WTC11 (cell line): ENCODE data around the gene SWT1. TPM values are rescaled to one million over a fixed set of nuclear protein-coding genes. Genes with fewer than 3 reads are reported as not detected.

Experiments
- ATAC-seq: fragments of 200-7000 bp; cut with Tn5 transposase; 2 replicates; pipeline ENCODE4 v1.10.0; 2021; ENCODE audit warnings: mild to moderate bottlenecking, moderate library complexity
- CTCF ChIA-PET: fragments of 300-600 bp; sonication (Branson Sonifier 250); formaldehyde crosslinking; loops from one replicate; lab custom pipeline; 2021; ENCODE audit warnings: antibody characterized with exemption; lab: Charles Lee
- POLR2A ChIA-PET: fragments of 350-600 bp; sonication (Branson Sonifier 250); formaldehyde crosslinking; loops from one replicate; lab custom pipeline; 2021; ENCODE audit warnings: antibody characterized with exemption; lab: Charles Lee
- DNase-seq: peaks from one replicate; pipeline ENCODE4 v3.0.0; 2021; ENCODE audit warnings: low spot score
- H3K27ac Mint-ChIP-seq: 2 replicates; pipeline ENCODE4 v1.8.0; 2021; ENCODE audit warnings: mixed read lengths
- H3K27me3 Mint-ChIP-seq: 2 replicates; pipeline ENCODE4 v1.8.0; 2021; ENCODE audit warnings: low read depth, mild to moderate bottlenecking, moderate library complexity, mixed read lengths
- H3K36me3 Mint-ChIP-seq: 2 replicates; pipeline ENCODE4 v1.8.0; 2021; ENCODE audit warnings: mixed read lengths
- H3K4me1 Mint-ChIP-seq: 2 replicates; pipeline ENCODE4 v1.8.0; 2022; ENCODE audit warnings: mixed read lengths
- H3K4me3 Mint-ChIP-seq: 2 replicates; pipeline ENCODE4 v1.8.0; 2021; ENCODE audit warnings: mild to moderate bottlenecking, moderate library complexity, mixed read lengths
- H3K9me3 Mint-ChIP-seq: 2 replicates; pipeline ENCODE4 v1.8.0; 2021; ENCODE audit warnings: mixed read lengths
- EMX1 ChIP-seq: fragments of 250-450 bp; sonication (Bioruptor Pico); IDR thresholded peaks from 2 replicates; pipeline ENCODE4 v1.8.0; 2021; ENCODE audit warnings: mild to moderate bottlenecking
- ESRRA ChIP-seq: sonication (generic); formaldehyde crosslinking; IDR thresholded peaks from 2 replicates; pipeline ENCODE4 v1.8.1; 2022; ENCODE audit warnings: mild to moderate bottlenecking, missing genetic modification reagents, borderline replicate concordance
- ETV6 ChIP-seq: sonication (generic); formaldehyde crosslinking; IDR thresholded peaks from 2 replicates; pipeline ENCODE4 v1.8.1; 2022; ENCODE audit warnings: mild to moderate bottlenecking, missing genetic modification reagents
- FOXK1 ChIP-seq: sonication (generic); formaldehyde crosslinking; IDR thresholded peaks from 2 replicates; pipeline ENCODE4 v1.8.0; 2022; ENCODE audit warnings: mild to moderate bottlenecking, moderate library complexity, missing genetic modification reagents
- GTF2I ChIP-seq: fragments of 250-450 bp; sonication (Bioruptor Pico); conservative IDR thresholded peaks from 2 replicates; pipeline ENCODE4 v1.4.0; 2021; ENCODE audit warnings: mild to moderate bottlenecking
- HMGA2 ChIP-seq: fragments of 250-450 bp; sonication (Bioruptor Pico); IDR thresholded peaks from 2 replicates; pipeline ENCODE4 v1.4.0; 2021; ENCODE audit warnings: mild to moderate bottlenecking, moderate library complexity
- JAZF1 ChIP-seq: fragments of 250-450 bp; sonication (Bioruptor Pico); IDR thresholded peaks from 2 replicates; pipeline ENCODE4 v1.9.0; 2021; ENCODE audit warnings: moderate library complexity, mild to moderate bottlenecking, inconsistent platforms
- JUN ChIP-seq: sonication (generic); formaldehyde crosslinking; IDR thresholded peaks from 2 replicates; pipeline ENCODE4 v1.8.0; 2023; ENCODE audit warnings: mild to moderate bottlenecking, missing genetic modification reagents
- SOX15 ChIP-seq: fragments of 250-450 bp; sonication (Bioruptor Pico); IDR thresholded peaks from 2 replicates; pipeline ENCODE4 v1.9.0; 2021; ENCODE audit warnings: mild to moderate bottlenecking
- TCF7 ChIP-seq: sonication (generic); formaldehyde crosslinking; IDR thresholded peaks from 2 replicates; pipeline ENCODE4 v1.8.0; 2022; ENCODE audit warnings: mild to moderate bottlenecking, low read depth, missing genetic modification reagents, moderate library complexity
- total RNA-seq: library from RNA; stranded (reverse); gene quantifications from 3 replicates; pipeline ENCODE4 v1.2.3, GENCODE V29; 2021
- TF ChIP-seq, protein P1 (sequence below): sonication (generic); formaldehyde crosslinking; IDR thresholded peaks from 2 replicates; pipeline ENCODE4 v1.8.0; 2023; ENCODE audit warnings: mild to moderate bottlenecking, missing genetic modification reagents
- TF ChIP-seq, protein P2 (sequence below): sonication (generic); formaldehyde crosslinking; IDR thresholded peaks from 2 replicates; pipeline ENCODE4 v1.8.0; 2022; ENCODE audit warnings: mild to moderate bottlenecking, missing genetic modification reagents
- TF ChIP-seq, protein P3 (sequence below): sonication (generic); formaldehyde crosslinking; IDR thresholded peaks from 2 replicates; pipeline ENCODE4 v1.8.1; 2022; ENCODE audit warnings: low read depth, mild to moderate bottlenecking, moderate library complexity, missing genetic modification reagents, borderline replicate concordance
- TF ChIP-seq, protein P4 (sequence below): sonication (generic); formaldehyde crosslinking; IDR thresholded peaks from 2 replicates; pipeline ENCODE4 v1.8.1; 2022; ENCODE audit warnings: low read depth, missing genetic modification reagents, borderline replicate concordance
- TF ChIP-seq, protein P5 (sequence below): fragments of 250-450 bp; sonication (Bioruptor Pico); conservative IDR thresholded peaks from 2 replicates; pipeline ENCODE4 v1.9.0; 2021; ENCODE audit warnings: mild to moderate bottlenecking
- TF ChIP-seq, protein P6 (sequence below): sonication (generic); formaldehyde crosslinking; IDR thresholded peaks from 2 replicates; pipeline ENCODE4 v1.8.0; 2022; ENCODE audit warnings: mild to moderate bottlenecking, missing genetic modification reagents
- TF ChIP-seq, protein P7 (sequence below): sonication (generic); formaldehyde crosslinking; IDR thresholded peaks from 2 replicates; pipeline ENCODE4 v1.8.1; 2023; ENCODE audit warnings: mild to moderate bottlenecking, missing genetic modification reagents

The SWT1 gene
- total RNA-seq, 1 experiment from 2014 or later, result 5.8 TPM

DNA sequence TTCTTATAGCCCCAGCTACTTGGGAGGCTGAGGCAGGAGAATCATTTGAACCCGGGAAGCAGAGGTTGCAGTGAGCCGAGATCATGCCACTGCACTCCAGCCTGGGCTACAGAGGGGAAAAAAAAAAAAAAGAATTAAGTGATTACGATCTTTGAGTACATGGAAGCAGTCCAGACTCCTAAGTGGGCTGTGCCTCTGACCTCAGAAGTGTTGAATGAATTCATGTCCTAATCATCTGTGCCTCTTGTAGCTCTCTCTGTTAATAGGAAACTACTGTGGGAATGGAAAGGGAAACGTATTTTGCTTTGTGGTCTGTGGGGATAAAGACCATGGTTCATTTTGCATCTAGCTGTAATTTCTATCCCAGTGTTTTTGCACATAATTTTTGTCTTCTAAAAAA, 168.4 kb downstream of the SWT1 start (continued):
- TF ChIP-seq, protein P1, sequence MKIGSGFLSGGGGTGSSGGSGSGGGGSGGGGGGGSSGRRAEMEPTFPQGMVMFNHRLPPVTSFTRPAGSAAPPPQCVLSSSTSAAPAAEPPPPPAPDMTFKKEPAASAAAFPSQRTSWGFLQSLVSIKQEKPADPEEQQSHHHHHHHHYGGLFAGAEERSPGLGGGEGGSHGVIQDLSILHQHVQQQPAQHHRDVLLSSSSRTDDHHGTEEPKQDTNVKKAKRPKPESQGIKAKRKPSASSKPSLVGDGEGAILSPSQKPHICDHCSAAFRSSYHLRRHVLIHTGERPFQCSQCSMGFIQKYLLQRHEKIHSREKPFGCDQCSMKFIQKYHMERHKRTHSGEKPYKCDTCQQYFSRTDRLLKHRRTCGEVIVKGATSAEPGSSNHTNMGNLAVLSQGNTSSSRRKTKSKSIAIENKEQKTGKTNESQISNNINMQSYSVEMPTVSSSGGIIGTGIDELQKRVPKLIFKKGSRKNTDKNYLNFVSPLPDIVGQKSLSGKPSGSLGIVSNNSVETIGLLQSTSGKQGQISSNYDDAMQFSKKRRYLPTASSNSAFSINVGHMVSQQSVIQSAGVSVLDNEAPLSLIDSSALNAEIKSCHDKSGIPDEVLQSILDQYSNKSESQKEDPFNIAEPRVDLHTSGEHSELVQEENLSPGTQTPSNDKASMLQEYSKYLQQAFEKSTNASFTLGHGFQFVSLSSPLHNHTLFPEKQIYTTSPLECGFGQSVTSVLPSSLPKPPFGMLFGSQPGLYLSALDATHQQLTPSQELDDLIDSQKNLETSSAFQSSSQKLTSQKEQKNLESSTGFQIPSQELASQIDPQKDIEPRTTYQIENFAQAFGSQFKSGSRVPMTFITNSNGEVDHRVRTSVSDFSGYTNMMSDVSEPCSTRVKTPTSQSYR (CRISPR knock-in tag), result no peak
- TF ChIP-seq JAZF1 (no peak), SOX15 (CRISPR knock-in tag) (no peak), ETV6 (CRISPR knock-in tag) (no peak)
- TF ChIP-seq, protein P2, sequence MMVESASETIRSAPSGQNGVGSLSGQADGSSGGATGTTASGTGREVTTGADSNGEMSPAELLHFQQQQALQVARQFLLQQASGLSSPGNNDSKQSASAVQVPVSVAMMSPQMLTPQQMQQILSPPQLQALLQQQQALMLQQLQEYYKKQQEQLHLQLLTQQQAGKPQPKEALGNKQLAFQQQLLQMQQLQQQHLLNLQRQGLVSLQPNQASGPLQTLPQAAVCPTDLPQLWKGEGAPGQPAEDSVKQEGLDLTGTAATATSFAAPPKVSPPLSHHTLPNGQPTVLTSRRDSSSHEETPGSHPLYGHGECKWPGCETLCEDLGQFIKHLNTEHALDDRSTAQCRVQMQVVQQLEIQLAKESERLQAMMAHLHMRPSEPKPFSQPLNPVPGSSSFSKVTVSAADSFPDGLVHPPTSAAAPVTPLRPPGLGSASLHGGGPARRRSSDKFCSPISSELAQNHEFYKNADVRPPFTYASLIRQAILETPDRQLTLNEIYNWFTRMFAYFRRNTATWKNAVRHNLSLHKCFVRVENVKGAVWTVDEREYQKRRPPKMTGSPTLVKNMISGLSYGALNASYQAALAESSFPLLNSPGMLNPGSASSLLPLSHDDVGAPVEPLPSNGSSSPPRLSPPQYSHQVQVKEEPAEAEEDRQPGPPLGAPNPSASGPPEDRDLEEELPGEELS (CRISPR knock-in tag), result no peak
- TF ChIP-seq, protein P3, sequence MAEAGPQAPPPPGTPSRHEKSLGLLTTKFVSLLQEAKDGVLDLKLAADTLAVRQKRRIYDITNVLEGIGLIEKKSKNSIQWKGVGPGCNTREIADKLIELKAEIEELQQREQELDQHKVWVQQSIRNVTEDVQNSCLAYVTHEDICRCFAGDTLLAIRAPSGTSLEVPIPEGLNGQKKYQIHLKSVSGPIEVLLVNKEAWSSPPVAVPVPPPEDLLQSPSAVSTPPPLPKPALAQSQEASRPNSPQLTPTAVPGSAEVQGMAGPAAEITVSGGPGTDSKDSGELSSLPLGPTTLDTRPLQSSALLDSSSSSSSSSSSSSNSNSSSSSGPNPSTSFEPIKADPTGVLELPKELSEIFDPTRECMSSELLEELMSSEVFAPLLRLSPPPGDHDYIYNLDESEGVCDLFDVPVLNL, result no peak
- TF ChIP-seq, all 79 proteins: peak for 0

DNA sequence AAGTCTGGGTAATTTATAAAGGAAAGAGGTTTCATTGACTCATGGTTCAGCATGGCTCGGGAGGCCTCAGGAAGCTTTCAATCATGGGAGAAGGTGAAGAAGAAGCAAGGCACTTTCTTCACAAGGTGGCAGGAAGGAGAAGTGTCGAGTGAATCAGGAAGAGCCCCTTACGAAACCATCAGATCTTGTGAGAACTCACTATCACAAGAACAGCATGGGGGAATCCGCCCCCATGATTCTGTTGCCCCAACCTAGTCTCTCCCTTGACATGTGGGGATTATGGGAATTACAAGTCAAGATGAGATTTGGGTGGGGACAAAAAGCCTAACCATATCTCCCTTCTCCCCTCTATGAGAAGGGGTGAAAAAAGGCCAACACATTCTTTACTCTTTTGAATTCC, 171.3 kb downstream of the SWT1 start:
- no peaks in the 10 kb centered on the region for H3K36me3 Mint-ChIP-seq
- no peaks in the 10 kb centered on the region for H3K9me3 Mint-ChIP-seq
- peaks cover 11% of the 10 kb centered on the region for H3K4me1 Mint-ChIP-seq
- POLR2A ChIA-PET, result interaction anchor here (0.6 kb wide), 1 partner anchor 168 kb away, joined by 4 read pairs; no protein-coding TSS in a partner anchor
- DNase-seq, result no peak
- H3K27ac Mint-ChIP-seq, result no peak overlapping the region
- no peaks in the 10 kb centered on the region for H3K27me3 Mint-ChIP-seq
- no peak for TF ChIP-seq ESRRA (CRISPR knock-in tag)
- TF ChIP-seq, protein P4, sequence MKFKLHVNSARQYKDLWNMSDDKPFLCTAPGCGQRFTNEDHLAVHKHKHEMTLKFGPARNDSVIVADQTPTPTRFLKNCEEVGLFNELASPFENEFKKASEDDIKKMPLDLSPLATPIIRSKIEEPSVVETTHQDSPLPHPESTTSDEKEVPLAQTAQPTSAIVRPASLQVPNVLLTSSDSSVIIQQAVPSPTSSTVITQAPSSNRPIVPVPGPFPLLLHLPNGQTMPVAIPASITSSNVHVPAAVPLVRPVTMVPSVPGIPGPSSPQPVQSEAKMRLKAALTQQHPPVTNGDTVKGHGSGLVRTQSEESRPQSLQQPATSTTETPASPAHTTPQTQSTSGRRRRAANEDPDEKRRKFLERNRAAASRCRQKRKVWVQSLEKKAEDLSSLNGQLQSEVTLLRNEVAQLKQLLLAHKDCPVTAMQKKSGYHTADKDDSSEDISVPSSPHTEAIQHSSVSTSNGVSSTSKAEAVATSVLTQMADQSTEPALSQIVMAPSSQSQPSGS, result no peak
- TF ChIP-seq GTF2I (CRISPR knock-in tag), result no peak
- no peak for TF ChIP-seq HMGA2 (CRISPR knock-in tag)
- TF ChIP-seq, all 79 proteins: peak for 0
- no peak for ATAC-seq
- no peak overlapping the region for H3K4me3 Mint-ChIP-seq
- CTCF ChIA-PET, result no interaction called here

DNA sequence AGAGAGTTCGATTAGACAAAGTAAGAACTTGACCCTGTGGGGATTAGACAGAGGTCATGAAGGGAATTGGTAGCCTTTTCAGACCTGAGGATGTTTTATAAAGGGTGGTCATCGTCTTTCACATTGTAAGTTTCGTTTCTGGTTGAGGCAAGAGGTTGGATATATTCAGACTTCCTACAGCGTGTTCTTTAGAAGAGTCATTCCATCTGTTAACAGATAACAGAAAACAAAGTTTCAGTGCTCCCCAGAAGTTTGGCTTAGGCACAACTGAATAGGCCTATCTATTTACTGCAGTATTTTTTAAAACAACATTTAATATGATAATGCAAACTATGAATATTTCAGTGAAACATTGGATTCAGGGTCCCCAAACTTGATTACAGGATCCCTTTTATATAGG, 177.2 kb downstream of the SWT1 start:
- DNase-seq, result no peak
- Mint-ChIP-seq H3K9me3 (0 out of 2 replicates have a peak, but pooled peaks cover 4% of the 10 kb centered on the region), H3K4me1 (peaks cover 14% of the 10 kb centered on the region), H3K27ac (no peak overlapping the region), H3K36me3 (no peaks in the 10 kb centered on the region), H3K4me3 (no peak overlapping the region), H3K27me3 (no peaks in the 10 kb centered on the region)
- ChIA-PET CTCF (no interaction called here), POLR2A (no interaction called here)
- no peak for ATAC-seq
- TF ChIP-seq EMX1 (CRISPR knock-in tag) (no peak), JUN (no peak)

DNA sequence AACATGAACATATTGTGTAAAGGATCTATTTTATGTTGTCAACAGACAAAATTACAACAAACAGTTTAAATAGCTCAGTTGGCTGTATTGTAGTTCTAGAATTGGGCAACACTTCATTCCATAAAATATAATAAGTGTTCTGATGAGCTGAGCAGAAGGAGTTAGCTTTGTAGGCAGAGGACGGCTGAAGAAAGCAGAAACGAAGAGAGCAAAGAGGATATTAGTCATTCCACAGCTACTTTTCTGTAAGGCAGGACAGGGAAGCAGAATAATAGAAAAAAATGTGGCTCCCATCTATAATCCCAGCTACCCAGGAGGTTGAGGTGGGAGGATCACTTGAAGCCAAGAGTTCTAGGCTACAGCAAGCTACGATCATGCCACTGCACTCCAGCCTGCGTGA, 180.3 kb downstream of the SWT1 start:
- CTCF ChIA-PET, result interaction anchor here (1.4 to 1.5 kb wide), 2 partner anchors 223 to 259 kb away, joined by 3 to 7 read pairs; no protein-coding TSS in a partner anchor
- Mint-ChIP-seq H3K27ac (no peak overlapping the region), H3K4me3 (no peak overlapping the region), H3K27me3 (no peaks in the 10 kb centered on the region), H3K4me1 (peaks cover 21% of the 10 kb centered on the region), H3K36me3 (no peaks in the 10 kb centered on the region), H3K9me3 (peaks cover 11% of the 10 kb centered on the region)
- ATAC-seq (no peak), DNase-seq (no peak)
- POLR2A ChIA-PET, result interaction anchor here (0.6 to 1.2 kb wide), 2 partner anchors 12 to 20 kb away, joined by 3 to 5 read pairs; partner anchors contain the start of gene IVNS1ABP
- TF ChIP-seq, protein P5, sequence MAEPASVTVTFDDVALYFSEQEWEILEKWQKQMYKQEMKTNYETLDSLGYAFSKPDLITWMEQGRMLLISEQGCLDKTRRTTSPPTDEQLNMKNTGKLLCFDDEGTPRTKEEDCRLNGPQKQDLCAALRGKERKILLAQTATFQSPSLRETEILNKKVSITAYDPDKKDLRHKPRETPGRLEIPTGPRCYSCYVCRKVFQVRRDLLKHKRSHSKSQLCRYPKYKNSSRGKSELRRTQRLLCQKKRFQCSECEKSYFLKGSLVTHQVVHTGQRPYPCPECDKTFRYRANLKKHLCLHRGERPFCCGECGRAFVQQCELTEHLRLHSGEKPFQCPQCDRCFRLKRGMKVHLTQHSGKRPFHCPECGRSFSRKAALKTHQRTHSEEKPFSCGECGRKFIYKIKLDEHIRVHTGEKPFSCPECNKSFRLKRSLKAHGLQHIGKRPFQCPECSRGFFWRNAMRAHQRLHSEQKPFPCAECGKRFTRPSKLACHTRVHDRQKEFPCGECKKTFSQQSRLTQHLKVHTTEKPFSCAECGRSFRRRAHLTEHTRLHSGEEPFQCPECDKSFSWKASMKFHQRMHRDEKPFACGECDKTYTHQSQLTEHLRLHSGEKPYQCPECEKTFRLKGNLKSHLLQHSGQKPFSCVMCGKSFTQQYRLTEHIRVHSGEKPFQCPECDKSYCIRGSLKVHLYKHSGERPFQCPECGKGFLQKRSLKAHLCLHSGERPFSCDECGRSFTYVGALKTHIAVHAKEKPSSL (CRISPR knock-in tag), result no peak
- TF ChIP-seq, protein P6, sequence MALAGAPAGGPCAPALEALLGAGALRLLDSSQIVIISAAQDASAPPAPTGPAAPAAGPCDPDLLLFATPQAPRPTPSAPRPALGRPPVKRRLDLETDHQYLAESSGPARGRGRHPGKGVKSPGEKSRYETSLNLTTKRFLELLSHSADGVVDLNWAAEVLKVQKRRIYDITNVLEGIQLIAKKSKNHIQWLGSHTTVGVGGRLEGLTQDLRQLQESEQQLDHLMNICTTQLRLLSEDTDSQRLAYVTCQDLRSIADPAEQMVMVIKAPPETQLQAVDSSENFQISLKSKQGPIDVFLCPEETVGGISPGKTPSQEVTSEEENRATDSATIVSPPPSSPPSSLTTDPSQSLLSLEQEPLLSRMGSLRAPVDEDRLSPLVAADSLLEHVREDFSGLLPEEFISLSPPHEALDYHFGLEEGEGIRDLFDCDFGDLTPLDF (CRISPR knock-in tag), result no peak
- TF ChIP-seq TCF7 (CRISPR knock-in tag) (no peak), FOXK1 (no peak)
- TF ChIP-seq, protein P7, sequence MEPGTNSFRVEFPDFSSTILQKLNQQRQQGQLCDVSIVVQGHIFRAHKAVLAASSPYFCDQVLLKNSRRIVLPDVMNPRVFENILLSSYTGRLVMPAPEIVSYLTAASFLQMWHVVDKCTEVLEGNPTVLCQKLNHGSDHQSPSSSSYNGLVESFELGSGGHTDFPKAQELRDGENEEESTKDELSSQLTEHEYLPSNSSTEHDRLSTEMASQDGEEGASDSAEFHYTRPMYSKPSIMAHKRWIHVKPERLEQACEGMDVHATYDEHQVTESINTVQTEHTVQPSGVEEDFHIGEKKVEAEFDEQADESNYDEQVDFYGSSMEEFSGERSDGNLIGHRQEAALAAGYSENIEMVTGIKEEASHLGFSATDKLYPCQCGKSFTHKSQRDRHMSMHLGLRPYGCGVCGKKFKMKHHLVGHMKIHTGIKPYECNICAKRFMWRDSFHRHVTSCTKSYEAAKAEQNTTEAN, result no peak
